ENCODE measurements around the gene CWC15.
"Not testable (repeated sequence)": the region's sequence is repeated elsewhere in the genome, so short reads cannot be mapped to it uniquely, and the experiment has no call there.

The CWC15 gene

DNA sequence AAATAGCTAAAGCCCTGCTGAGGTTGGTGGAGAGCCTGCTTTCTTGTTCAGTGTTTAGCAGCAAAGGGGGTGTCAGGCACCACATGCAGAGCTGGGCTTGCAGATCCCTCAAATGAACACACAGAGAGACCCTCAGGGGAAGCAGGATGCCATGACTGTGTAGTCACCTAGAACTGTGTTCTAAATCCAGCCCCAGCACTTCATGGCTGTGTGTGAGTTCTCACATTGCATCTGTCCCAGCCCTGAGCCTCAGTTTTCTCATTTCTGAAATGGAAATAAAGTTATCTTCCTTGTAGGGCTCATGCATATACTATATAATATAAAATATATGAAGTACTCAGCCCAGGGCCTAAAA lies 47.1 kb downstream of the CWC15 start:
- TF ChIP-seq CTCF (IDR thresholded peaks at IDR 0.05; ENCODE audit: low read depth, low read length) = no peak
- DNase-seq (ENCODE audit: extremely low read depth, low read depth) = no peak

DNA sequence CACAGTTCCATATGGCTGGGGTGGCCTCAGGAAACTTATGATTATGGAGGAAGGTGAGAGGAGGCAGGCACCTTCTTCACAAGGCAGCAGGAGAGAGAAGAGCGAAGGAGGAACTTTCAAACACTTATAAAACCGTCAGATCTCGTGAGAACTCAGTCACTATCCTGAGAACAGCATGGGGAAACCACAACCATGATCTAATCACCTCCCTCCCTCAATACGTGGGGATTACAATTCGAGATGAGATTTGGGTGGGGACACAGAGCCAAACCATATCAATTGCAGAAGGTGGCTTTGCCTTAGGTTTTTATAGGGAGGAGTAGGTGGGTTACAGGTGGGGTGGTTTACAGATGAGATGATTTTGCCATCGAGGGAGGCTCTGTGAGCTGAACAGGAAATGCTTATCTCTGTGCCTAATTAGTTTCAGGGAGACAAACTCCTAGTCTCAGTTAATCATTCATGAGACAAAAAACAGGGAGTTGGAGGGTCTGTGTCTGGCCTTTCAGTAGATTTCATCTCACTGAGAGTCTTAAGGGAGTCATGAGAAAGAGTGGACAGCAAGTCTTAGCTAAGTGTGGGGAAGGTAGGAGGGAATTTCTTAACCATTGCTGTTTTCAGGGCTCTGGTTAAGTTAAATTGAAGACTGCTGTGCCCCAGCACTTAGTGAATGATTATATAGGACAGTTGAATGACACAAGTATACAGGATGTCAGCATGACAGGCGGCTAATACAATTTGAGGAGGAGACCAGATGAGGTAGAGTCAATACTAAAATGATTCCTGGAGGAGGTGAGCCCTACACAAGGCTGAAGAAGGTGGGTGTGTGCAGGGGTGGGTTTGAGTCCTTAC lies 47.7 kb downstream of the CWC15 start:
- no peak for TF ChIP-seq CTCF (IDR thresholded peaks at IDR 0.05; ENCODE audit: low read depth, low read length)
- DNase-seq (ENCODE audit: extremely low read depth, low read depth) = no peak

DNA sequence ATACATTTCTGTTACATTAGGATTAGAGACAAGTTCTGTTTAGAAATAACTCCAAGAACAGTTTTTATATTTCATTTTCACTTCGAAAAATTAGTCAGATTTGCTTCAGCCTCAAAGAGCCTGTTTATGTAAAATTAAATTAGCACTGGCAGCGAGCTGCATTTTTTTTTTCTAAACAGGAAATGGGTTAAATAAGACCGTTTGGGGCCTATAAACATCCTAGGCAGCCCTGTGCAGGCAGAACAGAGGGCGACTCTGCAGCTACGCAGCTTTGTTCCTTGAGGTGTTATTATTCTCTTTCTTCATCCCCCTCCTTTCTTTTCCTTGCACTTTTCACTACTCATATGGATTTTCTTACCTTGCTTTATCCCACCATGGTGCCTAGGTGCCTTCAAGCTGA lies 48.7 kb downstream of the CWC15 start:
- DNase-seq (ENCODE audit: extremely low read depth, low read depth) = no peak
- TF ChIP-seq CTCF (IDR thresholded peaks at IDR 0.05; ENCODE audit: low read depth, low read length) = no peak

- DNase-seq (ENCODE audit: extremely low read depth, low read depth) = no peak
- no peak for TF ChIP-seq CTCF (IDR thresholded peaks at IDR 0.05; ENCODE audit: low read depth, low read length)
These were observed 49.2 kb downstream of the CWC15 start for GRCh38 chr11:94924171-94924572.

DNA sequence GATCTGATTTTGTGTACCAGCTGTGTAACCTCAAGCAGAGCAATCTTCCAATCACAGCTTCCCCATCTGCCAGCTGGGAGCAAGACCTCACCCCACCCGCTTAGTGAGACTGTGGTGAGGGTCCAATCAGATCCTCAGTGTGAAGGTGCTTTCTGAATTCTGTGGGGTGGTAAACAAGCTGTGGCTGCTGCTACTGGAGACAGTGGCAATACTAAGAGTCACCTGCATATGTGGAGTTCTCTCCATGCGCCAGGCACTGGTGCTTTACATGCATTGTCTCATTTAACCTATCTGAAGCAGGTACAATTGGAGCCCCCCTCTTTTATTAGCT lies 50.4 kb downstream of the CWC15 start:
- no peak for DNase-seq (ENCODE audit: extremely low read depth, low read depth)
- TF ChIP-seq CTCF (IDR thresholded peaks at IDR 0.05; ENCODE audit: low read depth, low read length) = no peak

- TF ChIP-seq CTCF (IDR thresholded peaks at IDR 0.05; ENCODE audit: low read depth, low read length) = no peak
- no peak for DNase-seq (ENCODE audit: extremely low read depth, low read depth)
These were observed 50.9 kb downstream of the CWC15 start for GRCh38 chr11:94922321-94923003.

DNA sequence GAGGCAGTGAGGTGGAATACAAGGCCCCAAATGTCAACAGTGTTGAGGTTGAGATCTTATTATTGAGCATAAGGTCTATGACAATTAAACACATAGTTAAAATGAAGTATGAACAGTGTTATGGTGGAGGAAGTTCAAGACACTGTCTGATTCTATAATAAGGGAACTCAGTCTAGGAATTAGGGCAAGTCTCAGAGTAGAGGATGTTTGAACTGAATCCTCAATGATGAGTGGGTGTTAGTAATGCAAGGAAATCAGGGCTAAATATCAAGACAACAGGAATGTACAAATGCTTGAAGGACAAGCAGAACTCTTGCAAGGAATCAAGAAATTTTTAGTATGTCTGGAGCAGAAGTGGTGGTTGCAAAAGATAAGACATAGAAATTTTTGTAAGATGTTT lies 53.0 kb downstream of the CWC15 start:
- no peak for DNase-seq (ENCODE audit: extremely low read depth, low read depth)
- no peak for TF ChIP-seq CTCF (IDR thresholded peaks at IDR 0.05; ENCODE audit: low read depth, low read length)

- not testable (repeated sequence) for DNase-seq (ENCODE audit: extremely low read depth, low read depth)
These were observed 59.5 kb downstream of the CWC15 start for GRCh38 chr11:94913718-94914394.
